Lower lobe of right lung (tissue), 2 donors: ENCODE results near the gene ASL. TPM values are rescaled to one million over a fixed set of nuclear protein-coding genes. Genes with fewer than 3 reads are reported as not detected.
"Not testable (repeated sequence)": the region's sequence is repeated elsewhere in the genome, so short reads cannot be mapped to it uniquely, and the experiment has no call there.

ENCODE experiments used
- ATAC-seq, 2 donors: fragments of 200-7000 bp; cut with Tn5 transposase; one replicate each; pipeline ENCODE4 v1.9.1; 2020 to 2022; ENCODE audit warnings: mild to moderate bottlenecking in 2 of 2, moderate library complexity in 2 of 2
- DNase-seq: peaks from one replicate; pipeline ENCODE4 v3.0.0-alpha.2; 2020
- H3K27ac ChIP-seq: fragments of 200-600 bp; one replicate; pipeline ENCODE4 v1.8.0; 2022
- H3K27me3 ChIP-seq: fragments of 200-600 bp; one replicate; pipeline ENCODE4 v1.8.0; 2022; ENCODE audit warnings: low read depth
- H3K36me3 ChIP-seq: fragments of 200-600 bp; one replicate; pipeline ENCODE4 v1.8.0; 2022; ENCODE audit warnings: mild to moderate bottlenecking
- H3K4me1 ChIP-seq: fragments of 200-600 bp; one replicate; pipeline ENCODE4 v1.8.0; 2022
- H3K4me3 ChIP-seq: fragments of 200-600 bp; one replicate; pipeline ENCODE4 v1.8.0; 2022; ENCODE audit warnings: mild to moderate bottlenecking
- H3K9me3 ChIP-seq: fragments of 200-600 bp; one replicate; pipeline ENCODE4 v1.8.0; 2022
- CTCF ChIP-seq: fragments of 200-600 bp; IDR thresholded peaks from one replicate; pipeline ENCODE4 v1.8.0; 2022; ENCODE audit warnings: antibody characterized with exemption, mild to moderate bottlenecking
- intact Hi-C: fragments of 100-400 bp; cut with DNase I; formaldehyde crosslinking; loops from one replicate; pipeline ENCODE4 v1.11.0; 2022
- total RNA-seq: library from RNA; stranded (reverse); fragmentation: NEBNext Ultra II Directional; extraction: Animal tissue kit (Norgen Biotek cat#: 25700); gene quantifications from one replicate; pipeline ENCODE4 v1.2.1, GENCODE V29; 2021
- donor health status: DM: no; HTN: yes; CAD: no; lungs with severe emphysema.

The ASL gene
- total RNA-seq, 1 donor from 2014 or later, result 48.7 TPM

- H3K36me3 ChIP-seq, result peaks cover 15% of the 10 kb centered on the region
- peak; percentile 67 to 72 for ATAC-seq
- H3K9me3 ChIP-seq, result no peaks in the 10 kb centered on the region
- H3K4me1 ChIP-seq, result peaks cover 58% of the 10 kb centered on the region
- no peak for DNase-seq
- intact Hi-C loops, result no loop called here
- H3K27me3 ChIP-seq, result no peaks in the 10 kb centered on the region
- H3K4me3 ChIP-seq, result no peak overlapping the region
- peak overlapping the region; percentile 8 for H3K27ac ChIP-seq
- TF ChIP-seq CTCF, result no peak
Observed at GRCh38 chr7:66123175-66123528, 47.5 kb downstream of the ASL start.

- H3K4me1 ChIP-seq, result peaks cover 46% of the 10 kb centered on the region
- H3K9me3 ChIP-seq, ATAC-seq, H3K27me3 ChIP-seq, H3K4me3 ChIP-seq, DNase-seq, H3K27ac ChIP-seq, H3K36me3 ChIP-seq, intact Hi-C loops: not testable (repeated sequence)
Observed at GRCh38 chr7:66124569-66124861, 48.9 kb downstream of the ASL start.

- Histone ChIP-seq H3K4me1 (peaks cover 42% of the 10 kb centered on the region), H3K9me3 (no peaks in the 10 kb centered on the region), H3K27ac (no peak overlapping the region), H3K36me3 (peaks cover 6% of the 10 kb centered on the region), H3K4me3 (no peak overlapping the region), H3K27me3 (no peaks in the 10 kb centered on the region)
- no peak for TF ChIP-seq CTCF
- ATAC-seq (no peak), DNase-seq (no peak)
- intact Hi-C loops, result no loop called here
Observed at GRCh38 chr7:66125052-66125694, 49.6 kb downstream of the ASL start.

- H3K27me3 ChIP-seq, H3K4me3 ChIP-seq, DNase-seq, intact Hi-C loops, H3K9me3 ChIP-seq, H3K27ac ChIP-seq, ATAC-seq: not testable (repeated sequence)
- peaks cover 42% of the 10 kb centered on the region for H3K4me1 ChIP-seq
- H3K36me3 ChIP-seq, result peaks cover 12% of the 10 kb centered on the region
Observed at GRCh38 chr7:66125781-66126352, 50.2 kb downstream of the ASL start.

DNA sequence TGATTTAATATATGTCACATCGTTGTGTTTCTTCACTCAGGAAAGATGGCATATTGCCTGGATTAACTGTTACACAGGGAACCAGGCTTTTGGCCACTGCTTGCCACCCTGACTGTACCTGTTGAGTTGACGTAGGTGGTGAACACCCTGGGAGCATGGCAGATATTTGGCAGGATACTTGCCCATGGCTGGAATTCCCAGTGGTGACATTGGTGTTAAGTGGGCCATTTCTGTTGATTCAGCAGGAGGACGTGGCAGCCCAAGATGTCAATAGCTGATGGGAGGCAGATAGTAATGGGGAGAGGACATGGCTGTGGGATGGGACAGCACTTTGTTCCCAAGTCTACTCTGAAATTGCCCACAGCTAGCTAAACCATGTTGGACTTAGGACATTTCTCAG, 51.6 kb downstream of the ASL start:
- peaks cover 20% of the 10 kb centered on the region for H3K36me3 ChIP-seq
- intact Hi-C loops, ATAC-seq, H3K4me3 ChIP-seq, DNase-seq, H3K9me3 ChIP-seq, H3K27ac ChIP-seq, H3K27me3 ChIP-seq: not testable (repeated sequence)
- peaks cover 39% of the 10 kb centered on the region for H3K4me1 ChIP-seq

- no peak for TF ChIP-seq CTCF
- DNase-seq (no peak), ATAC-seq (no peak)
- Histone ChIP-seq H3K27ac (no peak overlapping the region), H3K4me1 (peaks cover 27% of the 10 kb centered on the region), H3K27me3 (no peaks in the 10 kb centered on the region), H3K36me3 (peaks cover 89% of the 10 kb centered on the region), H3K9me3 (no peaks in the 10 kb centered on the region), H3K4me3 (no peak overlapping the region)
- intact Hi-C loops, result no loop called here
Observed at GRCh38 chr7:66138994-66139752, 63.6 kb downstream of the ASL start.

GRCh38 chr7:66140924-66141323, 65.3 kb downstream of the ASL start:
- Histone ChIP-seq H3K9me3 (no peaks in the 10 kb centered on the region), H3K36me3 (peaks cover 89% of the 10 kb centered on the region), H3K27ac (peak overlapping the region; percentile 9), H3K4me3 (no peak overlapping the region), H3K27me3 (no peaks in the 10 kb centered on the region), H3K4me1 (peaks cover 35% of the 10 kb centered on the region)
- intact Hi-C loops, result no loop called here
- TF ChIP-seq CTCF, result peak; percentile 64
- peak; percentile 71 for DNase-seq
- ATAC-seq, result peak; percentile 75 to 80
